WTC11 (cell line): ENCODE results near the gene PAIP2. TPM values are rescaled to one million over a fixed set of nuclear protein-coding genes. Genes with fewer than 3 reads are reported as not detected.
A peak's percentile ranks its signal among the peaks of the same experiment; 100 is the strongest.

Experiments used
- ATAC-seq: fragments of 200-7000 bp; cut with Tn5 transposase; 2 replicates; pipeline ENCODE4 v1.10.0; 2021; ENCODE audit warnings: mild to moderate bottlenecking, moderate library complexity
- CTCF ChIA-PET: fragments of 300-600 bp; sonication (Branson Sonifier 250); formaldehyde crosslinking; loops from one replicate; lab custom pipeline; 2021; ENCODE audit warnings: antibody characterized with exemption; lab: Charles Lee
- POLR2A ChIA-PET: fragments of 350-600 bp; sonication (Branson Sonifier 250); formaldehyde crosslinking; loops from one replicate; lab custom pipeline; 2021; ENCODE audit warnings: antibody characterized with exemption; lab: Charles Lee
- DNase-seq: peaks from one replicate; pipeline ENCODE4 v3.0.0; 2021; ENCODE audit warnings: low spot score
- H3K27ac Mint-ChIP-seq: 2 replicates; pipeline ENCODE4 v1.8.0; 2021; ENCODE audit warnings: mixed read lengths
- H3K27me3 Mint-ChIP-seq: 2 replicates; pipeline ENCODE4 v1.8.0; 2021; ENCODE audit warnings: low read depth, mild to moderate bottlenecking, moderate library complexity, mixed read lengths
- H3K36me3 Mint-ChIP-seq: 2 replicates; pipeline ENCODE4 v1.8.0; 2021; ENCODE audit warnings: mixed read lengths
- H3K4me1 Mint-ChIP-seq: 2 replicates; pipeline ENCODE4 v1.8.0; 2022; ENCODE audit warnings: mixed read lengths
- H3K4me3 Mint-ChIP-seq: 2 replicates; pipeline ENCODE4 v1.8.0; 2021; ENCODE audit warnings: mild to moderate bottlenecking, moderate library complexity, mixed read lengths
- H3K9me3 Mint-ChIP-seq: 2 replicates; pipeline ENCODE4 v1.8.0; 2021; ENCODE audit warnings: mixed read lengths
- ELF4 ChIP-seq: sonication (generic); formaldehyde crosslinking; IDR thresholded peaks from 2 replicates; pipeline ENCODE4 v1.8.1; 2022; ENCODE audit warnings: low read depth, mild to moderate bottlenecking, moderate library complexity, missing genetic modification reagents
- GTF2I ChIP-seq: fragments of 250-450 bp; sonication (Bioruptor Pico); conservative IDR thresholded peaks from 2 replicates; pipeline ENCODE4 v1.4.0; 2021; ENCODE audit warnings: mild to moderate bottlenecking
- MYBL2 ChIP-seq: sonication (generic); formaldehyde crosslinking; IDR thresholded peaks from 2 replicates; pipeline ENCODE4 v1.8.1; 2023; ENCODE audit warnings: mild to moderate bottlenecking, moderate library complexity, missing genetic modification reagents
- NR1H2 ChIP-seq: sonication (generic); formaldehyde crosslinking; IDR thresholded peaks from 2 replicates; pipeline ENCODE4 v1.9.0; 2021; ENCODE audit warnings: mild to moderate bottlenecking, moderate library complexity, missing genetic modification reagents
- TEAD4 ChIP-seq: sonication (generic); formaldehyde crosslinking; IDR thresholded peaks from 2 replicates; pipeline ENCODE4 v1.8.0; 2022; ENCODE audit warnings: mild to moderate bottlenecking, missing genetic modification reagents
- ZNF138 ChIP-seq: sonication (generic); formaldehyde crosslinking; conservative IDR thresholded peaks from 2 replicates; pipeline ENCODE4 v1.8.1; 2022; ENCODE audit warnings: mild to moderate bottlenecking, moderate library complexity, missing genetic modification reagents
- ZNF263 ChIP-seq: sonication (generic); formaldehyde crosslinking; IDR thresholded peaks from 2 replicates; pipeline ENCODE4 v1.8.1; 2022; ENCODE audit warnings: low read depth, mild to moderate bottlenecking, moderate library complexity, missing genetic modification reagents
- ZNF416 ChIP-seq: fragments of 250-450 bp; sonication (Bioruptor Pico); IDR thresholded peaks from 2 replicates; pipeline ENCODE4 v1.9.0; 2021; ENCODE audit warnings: mild to moderate bottlenecking, inconsistent platforms
- total RNA-seq: library from RNA; stranded (reverse); gene quantifications from 3 replicates; pipeline ENCODE4 v1.2.3, GENCODE V29; 2021
- TF ChIP-seq, protein P1 (sequence below): sonication (generic); formaldehyde crosslinking; IDR thresholded peaks from 2 replicates; pipeline ENCODE4 v1.8.0; 2022; ENCODE audit warnings: mild to moderate bottlenecking, missing genetic modification reagents
- TF ChIP-seq, protein P2 (sequence below): sonication (generic); formaldehyde crosslinking; IDR thresholded peaks from 2 replicates; pipeline ENCODE4 v1.8.0; 2022; ENCODE audit warnings: mild to moderate bottlenecking, missing genetic modification reagents
- TF ChIP-seq, protein P3 (sequence below): fragments of 250-450 bp; sonication (Bioruptor Pico); IDR thresholded peaks from 2 replicates; pipeline ENCODE4 v2.1.2; 2022; ENCODE audit warnings: mild to moderate bottlenecking, moderate library complexity
- TF ChIP-seq, protein P4 (sequence below): fragments of 250-450 bp; sonication (Bioruptor Pico); IDR thresholded peaks from 2 replicates; pipeline ENCODE4 v1.9.0; 2021; ENCODE audit warnings: mild to moderate bottlenecking, borderline replicate concordance
- TF ChIP-seq, protein P5 (sequence below): fragments of 250-450 bp; sonication (Bioruptor Pico); conservative IDR thresholded peaks from 2 replicates; pipeline ENCODE4 v1.9.0; 2021; ENCODE audit warnings: mild to moderate bottlenecking
- TF ChIP-seq, protein P6 (sequence below): sonication (generic); formaldehyde crosslinking; IDR thresholded peaks from 2 replicates; pipeline ENCODE4 v1.8.1; 2023; ENCODE audit warnings: mild to moderate bottlenecking, missing genetic modification reagents, moderate library complexity

The PAIP2 gene
- total RNA-seq, 1 experiment from 2014 or later, result 126 TPM

DNA sequence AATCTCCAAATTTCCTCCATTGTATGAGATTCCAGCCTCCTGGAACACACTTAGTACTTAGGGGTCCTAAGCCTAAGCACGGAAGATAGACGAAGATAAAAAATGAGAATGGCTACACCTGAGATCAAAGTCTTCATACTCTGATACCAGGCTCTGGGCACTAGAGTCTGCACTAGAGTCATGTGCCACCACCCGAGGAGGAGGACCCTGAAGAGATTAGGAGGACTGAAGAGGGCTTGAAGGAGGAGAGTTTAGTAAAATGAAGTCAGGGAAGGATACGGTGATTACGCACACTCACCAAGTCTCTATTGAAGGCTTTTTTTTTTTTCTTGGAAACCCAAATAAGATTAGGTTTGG is 62.8 kb downstream of the PAIP2 start:
- no peak for TF ChIP-seq NR1H2 (CRISPR knock-in tag)
- peak; percentile 41; the same call in 1 of the 2 replicates for TF ChIP-seq ZNF263
- H3K4me1 Mint-ChIP-seq, result peaks cover 16% of the 10 kb centered on the region
- POLR2A ChIA-PET, result interaction anchor here (0.9 to 1.5 kb wide), 4 partner anchors 9 to 131 kb away, joined by 3 to 4 read pairs (median 4); partner anchors contain the start of genes PAIP2 and PROB1
- peaks cover 7% of the 10 kb centered on the region for H3K36me3 Mint-ChIP-seq
- H3K4me3 Mint-ChIP-seq, result peak overlapping the region; percentile 94
- DNase-seq (no peak), ATAC-seq (peak; percentile 2; the same call in 1 of the 2 replicates)
- H3K27me3 Mint-ChIP-seq, result no peaks in the 10 kb centered on the region
- H3K27ac Mint-ChIP-seq, result peak overlapping the region; percentile 95
- CTCF ChIA-PET, result interaction anchor here (0.6 to 3.4 kb wide), 5 partner anchors 12 to 232 kb away, joined by 3 to 31 read pairs (median 3); partner anchors contain the start of gene PROB1
- no peaks in the 10 kb centered on the region for H3K9me3 Mint-ChIP-seq

DNA sequence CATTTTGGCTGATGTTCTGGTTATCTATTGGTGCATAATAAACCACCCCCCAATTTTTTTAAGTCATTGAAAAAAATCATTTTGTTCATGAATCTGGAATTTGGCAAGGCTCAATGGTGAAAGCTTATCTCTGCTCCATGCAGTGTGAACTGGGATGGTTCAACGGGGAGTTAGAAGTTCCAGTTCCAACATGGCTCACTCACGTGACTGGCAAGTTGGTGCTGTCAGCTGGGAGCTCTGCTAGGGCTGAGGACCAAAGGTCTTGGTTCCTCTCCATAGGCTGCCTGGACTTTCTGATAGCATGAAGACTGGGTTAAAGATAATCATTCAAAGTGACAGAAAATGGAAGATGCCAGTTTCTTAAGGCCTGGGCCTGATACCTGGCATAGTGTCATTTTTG is 65.3 kb downstream of the PAIP2 start:
- ChIA-PET CTCF (interaction anchor here (1.2 to 1.4 kb wide), 2 partner anchors 16 to 229 kb away, joined by 3 read pairs; no protein-coding TSS in a partner anchor), POLR2A (interaction anchor here (0.6 kb wide), 1 partner anchor 130 kb away, joined by 6 read pairs; no protein-coding TSS in a partner anchor)
- no peak for ATAC-seq
- peaks cover 16% of the 10 kb centered on the region for H3K4me1 Mint-ChIP-seq
- TF ChIP-seq, protein P1, sequence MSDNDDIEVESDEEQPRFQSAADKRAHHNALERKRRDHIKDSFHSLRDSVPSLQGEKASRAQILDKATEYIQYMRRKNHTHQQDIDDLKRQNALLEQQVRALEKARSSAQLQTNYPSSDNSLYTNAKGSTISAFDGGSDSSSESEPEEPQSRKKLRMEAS (CRISPR knock-in tag), result no peak
- TF ChIP-seq, protein P2, sequence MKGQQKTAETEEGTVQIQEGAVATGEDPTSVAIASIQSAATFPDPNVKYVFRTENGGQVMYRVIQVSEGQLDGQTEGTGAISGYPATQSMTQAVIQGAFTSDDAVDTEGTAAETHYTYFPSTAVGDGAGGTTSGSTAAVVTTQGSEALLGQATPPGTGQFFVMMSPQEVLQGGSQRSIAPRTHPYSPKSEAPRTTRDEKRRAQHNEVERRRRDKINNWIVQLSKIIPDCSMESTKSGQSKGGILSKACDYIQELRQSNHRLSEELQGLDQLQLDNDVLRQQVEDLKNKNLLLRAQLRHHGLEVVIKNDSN, result no peak
- no peak for TF ChIP-seq TEAD4 (CRISPR knock-in tag)
- TF ChIP-seq GTF2I (CRISPR knock-in tag), result no peak
- no peak for TF ChIP-seq ZNF138
- no peak for TF ChIP-seq ZNF416 (CRISPR knock-in tag)
- no peak for TF ChIP-seq ELF4 (CRISPR knock-in tag)
- TF ChIP-seq, protein P3, sequence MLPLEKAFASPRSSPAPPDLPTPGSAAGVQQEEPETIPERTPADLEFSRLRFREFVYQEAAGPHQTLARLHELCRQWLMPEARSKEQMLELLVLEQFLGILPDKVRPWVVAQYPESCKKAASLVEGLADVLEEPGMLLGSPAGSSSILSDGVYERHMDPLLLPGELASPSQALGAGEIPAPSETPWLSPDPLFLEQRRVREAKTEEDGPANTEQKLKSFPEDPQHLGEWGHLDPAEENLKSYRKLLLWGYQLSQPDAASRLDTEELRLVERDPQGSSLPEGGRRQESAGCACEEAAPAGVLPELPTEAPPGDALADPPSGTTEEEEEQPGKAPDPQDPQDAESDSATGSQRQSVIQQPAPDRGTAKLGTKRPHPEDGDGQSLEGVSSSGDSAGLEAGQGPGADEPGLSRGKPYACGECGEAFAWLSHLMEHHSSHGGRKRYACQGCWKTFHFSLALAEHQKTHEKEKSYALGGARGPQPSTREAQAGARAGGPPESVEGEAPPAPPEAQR (CRISPR knock-in tag), result no peak
- no peak for TF ChIP-seq MYBL2 (CRISPR knock-in tag)
- TF ChIP-seq, protein P4, sequence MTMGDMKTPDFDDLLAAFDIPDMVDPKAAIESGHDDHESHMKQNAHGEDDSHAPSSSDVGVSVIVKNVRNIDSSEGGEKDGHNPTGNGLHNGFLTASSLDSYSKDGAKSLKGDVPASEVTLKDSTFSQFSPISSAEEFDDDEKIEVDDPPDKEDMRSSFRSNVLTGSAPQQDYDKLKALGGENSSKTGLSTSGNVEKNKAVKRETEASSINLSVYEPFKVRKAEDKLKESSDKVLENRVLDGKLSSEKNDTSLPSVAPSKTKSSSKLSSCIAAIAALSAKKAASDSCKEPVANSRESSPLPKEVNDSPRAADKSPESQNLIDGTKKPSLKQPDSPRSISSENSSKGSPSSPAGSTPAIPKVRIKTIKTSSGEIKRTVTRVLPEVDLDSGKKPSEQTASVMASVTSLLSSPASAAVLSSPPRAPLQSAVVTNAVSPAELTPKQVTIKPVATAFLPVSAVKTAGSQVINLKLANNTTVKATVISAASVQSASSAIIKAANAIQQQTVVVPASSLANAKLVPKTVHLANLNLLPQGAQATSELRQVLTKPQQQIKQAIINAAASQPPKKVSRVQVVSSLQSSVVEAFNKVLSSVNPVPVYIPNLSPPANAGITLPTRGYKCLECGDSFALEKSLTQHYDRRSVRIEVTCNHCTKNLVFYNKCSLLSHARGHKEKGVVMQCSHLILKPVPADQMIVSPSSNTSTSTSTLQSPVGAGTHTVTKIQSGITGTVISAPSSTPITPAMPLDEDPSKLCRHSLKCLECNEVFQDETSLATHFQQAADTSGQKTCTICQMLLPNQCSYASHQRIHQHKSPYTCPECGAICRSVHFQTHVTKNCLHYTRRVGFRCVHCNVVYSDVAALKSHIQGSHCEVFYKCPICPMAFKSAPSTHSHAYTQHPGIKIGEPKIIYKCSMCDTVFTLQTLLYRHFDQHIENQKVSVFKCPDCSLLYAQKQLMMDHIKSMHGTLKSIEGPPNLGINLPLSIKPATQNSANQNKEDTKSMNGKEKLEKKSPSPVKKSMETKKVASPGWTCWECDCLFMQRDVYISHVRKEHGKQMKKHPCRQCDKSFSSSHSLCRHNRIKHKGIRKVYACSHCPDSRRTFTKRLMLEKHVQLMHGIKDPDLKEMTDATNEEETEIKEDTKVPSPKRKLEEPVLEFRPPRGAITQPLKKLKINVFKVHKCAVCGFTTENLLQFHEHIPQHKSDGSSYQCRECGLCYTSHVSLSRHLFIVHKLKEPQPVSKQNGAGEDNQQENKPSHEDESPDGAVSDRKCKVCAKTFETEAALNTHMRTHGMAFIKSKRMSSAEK (CRISPR knock-in tag), result no peak
- TF ChIP-seq, protein P5, sequence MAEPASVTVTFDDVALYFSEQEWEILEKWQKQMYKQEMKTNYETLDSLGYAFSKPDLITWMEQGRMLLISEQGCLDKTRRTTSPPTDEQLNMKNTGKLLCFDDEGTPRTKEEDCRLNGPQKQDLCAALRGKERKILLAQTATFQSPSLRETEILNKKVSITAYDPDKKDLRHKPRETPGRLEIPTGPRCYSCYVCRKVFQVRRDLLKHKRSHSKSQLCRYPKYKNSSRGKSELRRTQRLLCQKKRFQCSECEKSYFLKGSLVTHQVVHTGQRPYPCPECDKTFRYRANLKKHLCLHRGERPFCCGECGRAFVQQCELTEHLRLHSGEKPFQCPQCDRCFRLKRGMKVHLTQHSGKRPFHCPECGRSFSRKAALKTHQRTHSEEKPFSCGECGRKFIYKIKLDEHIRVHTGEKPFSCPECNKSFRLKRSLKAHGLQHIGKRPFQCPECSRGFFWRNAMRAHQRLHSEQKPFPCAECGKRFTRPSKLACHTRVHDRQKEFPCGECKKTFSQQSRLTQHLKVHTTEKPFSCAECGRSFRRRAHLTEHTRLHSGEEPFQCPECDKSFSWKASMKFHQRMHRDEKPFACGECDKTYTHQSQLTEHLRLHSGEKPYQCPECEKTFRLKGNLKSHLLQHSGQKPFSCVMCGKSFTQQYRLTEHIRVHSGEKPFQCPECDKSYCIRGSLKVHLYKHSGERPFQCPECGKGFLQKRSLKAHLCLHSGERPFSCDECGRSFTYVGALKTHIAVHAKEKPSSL (CRISPR knock-in tag), result no peak
- TF ChIP-seq, protein P6, sequence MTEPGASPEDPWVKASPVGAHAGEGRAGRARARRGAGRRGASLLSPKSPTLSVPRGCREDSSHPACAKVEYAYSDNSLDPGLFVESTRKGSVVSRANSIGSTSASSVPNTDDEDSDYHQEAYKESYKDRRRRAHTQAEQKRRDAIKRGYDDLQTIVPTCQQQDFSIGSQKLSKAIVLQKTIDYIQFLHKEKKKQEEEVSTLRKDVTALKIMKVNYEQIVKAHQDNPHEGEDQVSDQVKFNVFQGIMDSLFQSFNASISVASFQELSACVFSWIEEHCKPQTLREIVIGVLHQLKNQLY, result no peak
- TF ChIP-seq, all 79 proteins: peak for 0
- DNase-seq, result no peak
- Mint-ChIP-seq H3K4me3 (no peak overlapping the region), H3K36me3 (no peaks in the 10 kb centered on the region), H3K9me3 (no peaks in the 10 kb centered on the region), H3K27me3 (no peaks in the 10 kb centered on the region), H3K27ac (no peak overlapping the region)
